HEK293T (cell line): ENCODE results near the gene DDX21.
"Not testable (repeated sequence)": the region's sequence is repeated elsewhere in the genome, so short reads cannot be mapped to it uniquely, and the experiment has no call there.

Experiments used
- CTCF ChIA-PET: fragments of 350-600 bp; formaldehyde crosslinking; extraction: SDS; loops from one replicate; lab custom pipeline; 2021; ENCODE audit warnings: antibody characterized with exemption, inconsistent platforms; lab: Yijun Ruan, JAX
- POLR2A ChIA-PET: fragments of 350-600 bp; formaldehyde crosslinking; extraction: SDS; loops from one replicate; lab custom pipeline; 2020; ENCODE audit warnings: antibody characterized with exemption, inconsistent platforms; lab: Yijun Ruan, JAX
- DNase-seq: peaks from one replicate; pipeline ENCODE4 v3.0.0; 2012; ENCODE audit warnings: mixed read lengths; ENCODE audit errors: extremely low spot score
- ARNT ChIP-seq: fragments of 450-650 bp; IDR thresholded peaks from 2 replicates; pipeline ENCODE4 v1.6.1; 2017; ENCODE audit warnings: mild to moderate bottlenecking
- BHLHE40 ChIP-seq: fragments of 450-650 bp; IDR thresholded peaks from 2 replicates; pipeline ENCODE4 v1.6.1; 2016; ENCODE audit warnings: mild to moderate bottlenecking, moderate library complexity, borderline replicate concordance
- CTBP1 ChIP-seq: fragments of 450-650 bp; IDR thresholded peaks from 2 replicates; pipeline ENCODE4 v1.6.1; 2016; ENCODE audit warnings: borderline replicate concordance
- ELF4 ChIP-seq: fragments of 450-650 bp; IDR thresholded peaks from 2 replicates; pipeline ENCODE4 v1.6.1; 2017; ENCODE audit warnings: antibody characterized with exemption
- FOXA1 ChIP-seq: fragments of 450-650 bp; IDR thresholded peaks from 2 replicates; pipeline ENCODE4 v1.6.1; 2016; ENCODE audit warnings: mild to moderate bottlenecking
- FOXK2 ChIP-seq: fragments of 450-650 bp; IDR thresholded peaks from 2 replicates; pipeline ENCODE4 v1.6.1; 2016; ENCODE audit warnings: mild to moderate bottlenecking
- FOXM1 ChIP-seq: fragments of 450-650 bp; IDR thresholded peaks from 2 replicates; pipeline ENCODE4 v1.6.1; 2017; ENCODE audit warnings: mild to moderate bottlenecking, borderline replicate concordance
- HDGF ChIP-seq: fragments of 450-650 bp; IDR thresholded peaks from 2 replicates; pipeline ENCODE4 v1.6.1; 2017; ENCODE audit warnings: antibody characterized with exemption, borderline replicate concordance
- L3MBTL2 ChIP-seq: fragments of 450-650 bp; conservative IDR thresholded peaks from 2 replicates; pipeline ENCODE4 v1.6.1; 2016; ENCODE audit warnings: mild to moderate bottlenecking
- LEF1 ChIP-seq: fragments of 450-650 bp; IDR thresholded peaks from 2 replicates; pipeline ENCODE4 v1.6.1; 2017; ENCODE audit warnings: mild to moderate bottlenecking, borderline replicate concordance
- NFRKB ChIP-seq: fragments of 450-650 bp; IDR thresholded peaks from 2 replicates; pipeline ENCODE4 v1.6.1; 2016; ENCODE audit warnings: mild to moderate bottlenecking, moderate library complexity
- PKNOX1 ChIP-seq: fragments of 450-650 bp; IDR thresholded peaks from 2 replicates; pipeline ENCODE4 v1.6.1; 2016
- SP1 ChIP-seq: fragments of 450-650 bp; IDR thresholded peaks from 2 replicates; pipeline ENCODE4 v1.6.1; 2017
- SUZ12 ChIP-seq: fragments of 450-650 bp; IDR thresholded peaks from 2 replicates; pipeline ENCODE4 v1.6.1; 2016; ENCODE audit warnings: mild to moderate bottlenecking
- TARDBP ChIP-seq: fragments of 450-650 bp; IDR thresholded peaks from 2 replicates; pipeline ENCODE4 v1.6.1; 2016
- ZNF384 ChIP-seq: fragments of 450-650 bp; IDR thresholded peaks from 2 replicates; pipeline ENCODE4 v1.6.1; 2016

Gene DDX21

GRCh38 chr10:68997211-68997610 lies 41.2 kb downstream of the DDX21 start:
- no peak for DNase-seq
- ChIA-PET POLR2A (no interaction called here), CTCF (no interaction called here)
- TF ChIP-seq FOXK2, result no peak
- TF ChIP-seq SUZ12, result no peak
- TF ChIP-seq BHLHE40, result no peak
- TF ChIP-seq FOXA1, result no peak
- no peak for TF ChIP-seq PKNOX1
- no peak for TF ChIP-seq L3MBTL2
- TF ChIP-seq ELF4, result no peak
- TF ChIP-seq ARNT, result no peak
- TF ChIP-seq ZNF384, result no peak
- no peak for TF ChIP-seq TARDBP
- TF ChIP-seq FOXM1, result no peak

- CTCF ChIA-PET, result interaction anchor here (0.5 to 0.9 kb wide), 2 partner anchors 11 to 46 kb away, joined by 3 read pairs; no protein-coding TSS in a partner anchor
Measured at GRCh38 chr10:69004821-69005220, 48.9 kb downstream of the DDX21 start.

GRCh38 chr10:69005704-69006485 lies 49.9 kb downstream of the DDX21 start:
- ChIA-PET CTCF (interaction anchor here (0.6 kb wide), 1 partner anchor 200 kb away, joined by 3 read pairs; no protein-coding TSS in a partner anchor), POLR2A (no interaction called here)
- no peak for TF ChIP-seq TARDBP
- no peak for TF ChIP-seq FOXA1
- TF ChIP-seq FOXK2, result no peak
- TF ChIP-seq HDGF, result no peak
- no peak for TF ChIP-seq ZNF384
- no peak for TF ChIP-seq BHLHE40
- TF ChIP-seq SP1, result no peak
- no peak for TF ChIP-seq ELF4

More at GRCh38 chr10:69004821-69005220, 48.9 kb downstream of the DDX21 start:
- DNase-seq, result no peak
- POLR2A ChIA-PET, result interaction anchor here (0.5 kb wide), 1 partner anchor 11 kb away, joined by 3 read pairs; no protein-coding TSS in a partner anchor
- TF ChIP-seq NFRKB, result no peak

GRCh38 chr10:69007260-69007659 lies 51.3 kb downstream of the DDX21 start:
- DNase-seq, result no peak
- TF ChIP-seq TARDBP (no peak), LEF1 (no peak)
- POLR2A ChIA-PET, result no interaction called here
- CTCF ChIA-PET, result no interaction called here

More at GRCh38 chr10:69005704-69006485, 49.9 kb downstream of the DDX21 start:
- DNase-seq, result no peak

GRCh38 chr10:69009360-69009759 lies 53.4 kb downstream of the DDX21 start:
- no peak for TF ChIP-seq CTBP1
- TF ChIP-seq FOXM1, result no peak
- TF ChIP-seq FOXK2, result no peak
- TF ChIP-seq ELF4, result no peak
- no peak for TF ChIP-seq SP1
- no peak for TF ChIP-seq NFRKB
- TF ChIP-seq TARDBP, result no peak
- TF ChIP-seq ARNT, result no peak
- no peak for TF ChIP-seq SUZ12
- TF ChIP-seq HDGF, result no peak
- no peak for TF ChIP-seq PKNOX1
- no peak for TF ChIP-seq ZNF384
- TF ChIP-seq L3MBTL2, result no peak
- POLR2A ChIA-PET, result no interaction called here
- CTCF ChIA-PET, result no interaction called here
- no peak for DNase-seq

GRCh38 chr10:69010151-69010640 lies 54.2 kb downstream of the DDX21 start:
- ChIA-PET CTCF (no interaction called here), POLR2A (no interaction called here)
- TF ChIP-seq ZNF384 (no peak), FOXM1 (no peak), HDGF (no peak), PKNOX1 (no peak), L3MBTL2 (no peak), CTBP1 (no peak), SUZ12 (no peak), TARDBP (no peak), NFRKB (no peak), ARNT (no peak), SP1 (no peak), FOXK2 (no peak), FOXA1 (no peak), ELF4 (no peak), LEF1 (no peak), BHLHE40 (no peak)
- DNase-seq, result no peak

GRCh38 chr10:69012778-69013177 lies 56.8 kb downstream of the DDX21 start:
- POLR2A ChIA-PET, DNase-seq, CTCF ChIA-PET: not testable (repeated sequence)
